ENCODE results near the gene TPM1. TPM values are rescaled to one million over a fixed set of nuclear protein-coding genes. Genes with fewer than 3 reads are reported as not detected.

The TPM1 gene
- polyA plus RNA-seq, 3 donors, result 468 to 511 (median 474) TPM

DNA sequence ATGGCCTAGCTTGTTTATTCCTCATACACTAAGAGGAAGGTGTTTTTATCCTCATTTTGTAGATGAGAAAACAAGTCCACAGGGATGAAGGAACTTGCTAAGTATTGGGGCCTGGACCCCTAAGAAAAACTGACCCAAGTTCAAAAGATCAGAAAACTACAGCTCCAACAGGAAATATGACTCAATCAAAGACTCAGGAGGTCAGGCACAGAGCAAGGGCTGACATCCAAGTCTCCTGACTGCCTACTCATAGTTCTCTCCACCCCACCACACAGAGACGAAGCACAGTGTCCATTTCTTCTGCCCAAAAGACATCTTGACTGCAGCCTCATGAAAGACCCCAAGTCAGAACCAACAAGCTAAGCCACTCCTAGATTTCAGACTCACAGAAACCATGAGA is 26.9 kb upstream of the TPM1 start:
- DNase-seq (ENCODE audit: low read depth in 3 of 3, low spot score in 2 of 3), result no peak

DNA sequence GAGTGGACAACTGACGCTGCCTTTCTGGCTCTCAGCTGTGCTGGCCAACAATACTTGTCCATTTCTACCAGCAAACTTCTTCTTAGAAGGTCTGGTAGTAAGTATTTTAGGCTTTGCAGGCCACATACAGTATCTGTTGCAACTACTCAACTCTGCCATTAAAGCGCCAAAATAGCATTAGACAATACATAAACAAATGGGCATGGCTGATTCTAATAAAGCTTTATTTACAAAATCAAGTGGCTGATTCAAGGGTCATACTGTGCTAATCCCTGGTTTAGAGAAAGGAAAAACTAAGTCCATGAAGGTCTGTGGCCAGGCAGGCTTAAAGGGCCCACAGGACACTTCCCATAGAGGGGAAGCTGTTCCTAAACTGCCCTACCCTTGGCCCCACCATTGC is 26.3 kb upstream of the TPM1 start:
- no peak for DNase-seq (ENCODE audit: low read depth in 3 of 3, low spot score in 2 of 3)

GRCh38 chr15:63018639-63019038 is 23.9 kb upstream of the TPM1 start:
- no peak for DNase-seq (ENCODE audit: low read depth in 3 of 3, low spot score in 2 of 3)

- DNase-seq (ENCODE audit: low read depth in 3 of 3, low spot score in 2 of 3), result no peak
These were observed 22.9 kb upstream of the TPM1 start for GRCh38 chr15:63019511-63020109.

- DNase-seq (ENCODE audit: low read depth in 3 of 3, low spot score in 2 of 3), result no peak
These were observed 22.4 kb upstream of the TPM1 start for GRCh38 chr15:63020128-63020527.

- no peak for DNase-seq (ENCODE audit: low read depth in 3 of 3, low spot score in 2 of 3)
These were observed 21.7 kb upstream of the TPM1 start for GRCh38 chr15:63020759-63021430.

DNA sequence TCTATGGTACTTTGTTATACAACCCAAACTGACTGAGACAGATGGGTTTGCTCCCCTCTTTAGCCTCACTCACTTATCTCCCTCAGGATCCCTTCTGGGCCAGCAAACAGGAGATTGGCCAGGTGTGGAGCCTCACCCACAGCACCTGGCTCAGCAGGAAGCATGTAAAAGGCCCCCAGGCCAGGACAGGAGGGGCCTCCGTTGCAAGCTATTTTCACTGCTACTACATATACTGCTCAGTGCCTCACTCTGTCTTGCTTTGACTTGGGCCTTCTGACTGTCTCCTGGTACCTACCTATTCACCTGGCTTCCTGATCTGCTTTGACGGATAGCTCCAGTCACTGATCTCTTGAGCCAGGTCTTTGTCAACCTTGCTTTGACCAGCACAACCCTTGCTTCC is 20.4 kb upstream of the TPM1 start:
- no peak for DNase-seq (ENCODE audit: low read depth in 3 of 3, low spot score in 2 of 3)

DNA sequence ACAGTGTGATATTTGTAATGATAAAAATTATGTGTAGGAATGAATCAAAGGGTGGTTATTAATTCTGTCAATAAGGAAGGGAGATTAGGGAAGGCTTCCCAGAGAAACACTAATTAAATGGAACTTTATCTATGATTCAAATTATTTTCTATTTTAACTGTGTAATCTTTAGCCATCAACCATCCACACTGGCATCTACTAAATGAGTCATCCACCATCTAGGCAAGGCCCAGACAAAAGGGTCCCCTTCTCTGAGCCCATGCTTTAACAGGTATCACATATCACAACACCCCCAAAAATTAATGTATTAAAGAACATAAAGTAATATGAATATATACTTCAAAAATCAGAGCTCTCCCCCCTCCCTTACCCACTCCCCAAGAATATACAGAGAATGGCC is 19.9 kb upstream of the TPM1 start:
- no peak for DNase-seq (ENCODE audit: low read depth in 3 of 3, low spot score in 2 of 3)

DNA sequence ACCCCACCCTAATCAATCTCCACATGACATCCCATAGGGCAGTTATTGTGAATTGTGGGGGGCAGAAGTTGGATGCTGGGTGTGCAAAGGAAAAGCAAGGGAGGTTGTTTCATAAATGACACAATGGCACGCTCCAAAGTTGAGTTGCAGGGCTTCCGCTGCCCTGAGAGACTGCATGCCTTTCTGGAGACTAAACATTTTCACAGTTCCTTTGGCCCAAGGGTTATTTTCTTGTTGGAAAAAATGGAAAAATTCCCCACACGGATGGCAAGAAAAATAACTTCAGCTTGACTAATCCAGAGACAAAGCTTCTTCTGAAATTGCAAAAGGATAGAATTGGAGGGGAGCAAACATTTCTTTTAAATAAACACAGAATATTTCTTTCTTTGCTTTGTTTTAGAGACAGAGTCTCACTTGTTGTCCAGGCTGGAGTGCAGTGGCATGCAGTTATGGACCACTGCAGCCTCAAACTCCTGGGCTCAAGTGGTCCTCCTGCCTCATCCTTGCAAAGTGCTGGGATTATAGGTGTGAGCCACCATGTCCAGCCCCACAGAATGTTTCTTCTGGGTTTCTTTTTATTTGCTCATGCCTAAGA is 19.1 kb upstream of the TPM1 start:
- DNase-seq (ENCODE audit: low read depth in 3 of 3, low spot score in 2 of 3), result no peak

GRCh38 chr15:63025460-63025859 is 17.1 kb upstream of the TPM1 start:
- DNase-seq (ENCODE audit: low read depth in 3 of 3, low spot score in 2 of 3), result no peak

- DNase-seq (ENCODE audit: low read depth in 3 of 3, low spot score in 2 of 3), result no peak
These were observed 14.9 kb upstream of the TPM1 start for GRCh38 chr15:63027646-63028045.

- no peak for DNase-seq (ENCODE audit: low read depth in 3 of 3, low spot score in 2 of 3)
These were observed 14.0 kb upstream of the TPM1 start for GRCh38 chr15:63028442-63029110.

DNA sequence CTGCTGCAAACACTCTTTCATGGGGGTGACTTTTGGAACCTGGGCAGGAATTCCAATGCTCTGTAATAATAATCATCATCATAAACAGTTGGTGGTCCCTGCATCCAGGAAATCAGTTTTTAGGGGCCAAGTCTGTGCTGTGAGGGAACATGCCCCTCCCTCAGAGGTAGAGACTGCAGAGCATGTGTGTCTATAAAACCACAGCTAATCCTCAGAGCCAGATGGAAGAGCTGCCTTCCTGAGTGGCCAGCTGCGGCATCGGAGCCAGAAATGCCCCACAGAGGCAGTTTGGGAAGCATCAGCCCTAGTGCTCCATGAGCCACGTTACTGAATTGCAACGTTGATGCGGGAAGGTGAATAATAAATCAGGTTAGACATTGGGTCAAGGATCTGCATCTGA is 12.9 kb upstream of the TPM1 start:
- DNase-seq (ENCODE audit: low read depth in 3 of 3, low spot score in 2 of 3), result no peak

DNA sequence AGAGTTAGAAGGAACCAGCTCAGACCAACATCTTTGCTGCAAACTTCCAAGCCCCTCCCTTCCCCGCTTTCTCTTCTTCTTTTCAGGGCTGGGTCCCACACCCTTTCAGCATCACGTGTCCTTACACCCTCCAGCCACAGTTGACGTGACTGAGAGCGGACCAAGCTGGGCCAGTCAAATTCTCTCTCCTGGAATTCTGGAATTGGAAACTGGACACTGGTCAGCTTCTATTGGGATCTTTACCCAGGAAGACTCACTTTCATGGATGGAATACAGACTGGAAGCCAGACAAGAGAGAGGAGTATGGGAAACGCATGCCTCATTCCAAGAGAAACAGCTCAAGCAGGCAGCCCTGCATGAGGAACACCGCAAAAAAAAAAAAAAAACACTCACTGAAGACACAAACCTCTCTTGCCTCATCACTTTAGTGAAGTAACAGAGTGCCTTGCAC is 12.4 kb upstream of the TPM1 start:
- no peak for DNase-seq (ENCODE audit: low read depth in 3 of 3, low spot score in 2 of 3)

- DNase-seq (ENCODE audit: low read depth in 3 of 3, low spot score in 2 of 3), result no peak
These were observed 8.0 kb upstream of the TPM1 start for GRCh38 chr15:63034578-63034977.

DNA sequence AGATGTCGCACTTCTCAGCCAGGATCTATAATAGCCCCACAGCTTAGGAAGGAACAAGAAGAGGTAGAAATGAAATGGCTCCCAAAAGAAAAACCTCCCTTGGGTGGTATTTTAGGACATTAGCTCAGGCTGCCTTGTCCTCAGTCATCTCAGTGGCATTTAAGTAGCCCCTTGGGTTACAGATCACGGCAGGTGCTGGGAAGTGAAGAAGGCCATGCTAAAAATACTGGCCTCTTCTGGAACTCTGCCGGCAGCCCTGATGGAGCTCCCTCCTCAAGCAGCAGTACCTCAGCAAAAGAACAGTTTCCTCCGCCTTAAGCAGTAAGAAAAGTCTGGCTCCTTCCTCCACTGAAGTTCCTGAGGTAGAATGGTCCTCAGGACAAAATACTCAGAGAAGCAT is 7.3 kb upstream of the TPM1 start:
- DNase-seq (ENCODE audit: low read depth in 3 of 3, low spot score in 2 of 3), result no peak

- DNase-seq (ENCODE audit: low read depth in 3 of 3, low spot score in 2 of 3), result no peak
These were observed 6.6 kb upstream of the TPM1 start for GRCh38 chr15:63035977-63036376.

DNA sequence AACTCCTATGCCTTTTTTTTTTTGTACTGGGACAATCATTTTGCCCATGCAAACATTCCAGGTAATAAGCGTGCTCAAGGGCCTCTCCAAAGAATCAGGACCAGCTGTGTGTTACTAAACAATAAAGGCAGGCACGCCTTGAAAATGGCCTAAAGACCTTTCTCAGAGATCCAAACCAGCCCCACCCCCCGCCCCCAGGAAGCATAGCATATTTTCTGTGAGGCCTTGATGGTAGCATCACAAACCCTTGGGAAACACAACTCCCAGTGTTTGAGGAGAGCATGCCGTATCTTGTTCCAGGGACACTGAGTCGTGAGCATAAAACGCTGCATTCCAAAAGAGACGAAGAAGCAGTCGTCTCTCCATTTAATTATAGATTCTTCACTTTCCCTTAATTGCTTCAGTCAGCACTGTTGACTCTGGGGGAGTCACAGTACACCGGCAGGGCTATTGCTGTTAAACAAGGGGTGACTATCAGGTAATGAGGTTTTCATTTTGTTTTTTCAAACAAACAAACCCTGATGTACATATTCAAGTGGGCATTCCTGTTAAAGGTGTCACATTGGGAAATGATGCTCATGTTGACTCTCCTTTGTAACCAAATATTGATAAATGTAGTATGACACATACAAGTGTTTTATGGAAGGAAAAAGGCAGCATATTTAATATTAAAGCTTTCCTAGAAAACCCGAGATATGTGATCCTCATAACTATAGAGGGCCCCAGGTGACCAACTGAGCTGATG is 4.4 kb upstream of the TPM1 start:
- no peak for DNase-seq (ENCODE audit: low read depth in 3 of 3, low spot score in 2 of 3)

- DNase-seq (ENCODE audit: low read depth in 3 of 3, low spot score in 2 of 3), result no peak
These were observed 3.4 kb upstream of the TPM1 start for GRCh38 chr15:63038926-63039673.

- no peak for DNase-seq (ENCODE audit: low read depth in 3 of 3, low spot score in 2 of 3)
These were observed 2.7 kb upstream of the TPM1 start for GRCh38 chr15:63039811-63040210.
